IPS-18a (cell line): ENCODE results near the gene TACC3.

Experiments used
- H3K27ac ChIP-seq: one replicate; pipeline ENCODE4 v1.5.1; 2013; ENCODE audit warnings: low read length
- H3K27me3 ChIP-seq: one replicate; pipeline ENCODE4 v1.6.1; 2013; ENCODE audit warnings: mild to moderate bottlenecking, low read length; ENCODE audit not compliant: control insufficient read depth, insufficient read depth
- H3K36me3 ChIP-seq: one replicate; pipeline ENCODE4 v1.6.1; 2013; ENCODE audit warnings: low read depth, low read length; ENCODE audit not compliant: control insufficient read depth
- H3K4me1 ChIP-seq: one replicate; pipeline ENCODE4 v1.6.1; 2013; ENCODE audit warnings: low read depth, low read length; ENCODE audit not compliant: control insufficient read depth
- H3K4me3 ChIP-seq: one replicate; pipeline ENCODE4 v1.5.1; 2013; ENCODE audit warnings: low read length
- H3K9ac ChIP-seq: one replicate; pipeline ENCODE4 v1.6.1; 2013; ENCODE audit warnings: mild to moderate bottlenecking, low read length, moderate library complexity
- H3K9me3 ChIP-seq: one replicate; pipeline ENCODE4 v1.6.1; 2013; ENCODE audit warnings: low read depth, low read length; ENCODE audit not compliant: control insufficient read depth

TACC3 gene

DNA sequence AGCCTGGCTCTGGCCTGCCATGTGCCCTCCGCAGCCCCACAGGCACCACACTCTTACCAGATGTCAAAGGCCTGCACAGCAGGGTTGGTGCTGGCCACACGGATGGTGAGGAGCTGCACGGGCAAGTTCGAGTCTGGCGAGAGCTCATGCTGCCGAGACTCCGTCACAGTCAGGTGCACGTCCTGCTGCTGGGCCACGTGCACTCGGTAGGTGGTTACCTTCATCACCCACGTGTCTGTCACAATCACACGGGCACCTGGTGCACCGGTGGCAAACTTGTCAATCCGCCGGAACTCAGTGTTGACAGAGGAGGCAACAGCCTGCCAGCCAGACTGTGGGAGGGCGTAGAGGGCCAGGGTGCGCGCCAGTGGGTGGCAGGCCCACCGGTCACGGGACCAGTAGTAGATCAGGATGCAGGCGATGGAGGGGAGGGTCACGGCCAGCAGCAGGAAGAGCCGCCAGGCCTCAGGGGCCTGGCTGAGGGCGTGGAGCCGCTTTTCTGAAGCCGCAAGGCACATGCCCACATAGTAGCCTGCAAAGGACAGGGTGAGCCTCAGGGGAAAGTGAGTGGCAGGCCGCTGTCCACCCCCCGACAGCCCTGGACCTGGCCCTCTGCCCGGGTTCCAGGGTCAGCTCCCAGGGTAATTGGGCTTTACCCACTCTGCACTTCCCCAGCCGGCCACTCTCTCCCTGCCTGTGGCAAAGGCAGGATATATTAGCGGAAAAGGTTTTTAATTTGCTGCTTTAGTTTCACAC is 3.0 kb upstream of the TACC3 start:
- H3K9ac ChIP-seq, result no peak overlapping the region
- no peaks in the 10 kb centered on the region for H3K9me3 ChIP-seq
- H3K27me3 ChIP-seq, result no peaks in the 10 kb centered on the region
- H3K27ac ChIP-seq, result no peak overlapping the region
- peaks cover 8% of the 10 kb centered on the region for H3K36me3 ChIP-seq
- H3K4me3 ChIP-seq, result no peak overlapping the region
- peaks cover 3% of the 10 kb centered on the region for H3K4me1 ChIP-seq

DNA sequence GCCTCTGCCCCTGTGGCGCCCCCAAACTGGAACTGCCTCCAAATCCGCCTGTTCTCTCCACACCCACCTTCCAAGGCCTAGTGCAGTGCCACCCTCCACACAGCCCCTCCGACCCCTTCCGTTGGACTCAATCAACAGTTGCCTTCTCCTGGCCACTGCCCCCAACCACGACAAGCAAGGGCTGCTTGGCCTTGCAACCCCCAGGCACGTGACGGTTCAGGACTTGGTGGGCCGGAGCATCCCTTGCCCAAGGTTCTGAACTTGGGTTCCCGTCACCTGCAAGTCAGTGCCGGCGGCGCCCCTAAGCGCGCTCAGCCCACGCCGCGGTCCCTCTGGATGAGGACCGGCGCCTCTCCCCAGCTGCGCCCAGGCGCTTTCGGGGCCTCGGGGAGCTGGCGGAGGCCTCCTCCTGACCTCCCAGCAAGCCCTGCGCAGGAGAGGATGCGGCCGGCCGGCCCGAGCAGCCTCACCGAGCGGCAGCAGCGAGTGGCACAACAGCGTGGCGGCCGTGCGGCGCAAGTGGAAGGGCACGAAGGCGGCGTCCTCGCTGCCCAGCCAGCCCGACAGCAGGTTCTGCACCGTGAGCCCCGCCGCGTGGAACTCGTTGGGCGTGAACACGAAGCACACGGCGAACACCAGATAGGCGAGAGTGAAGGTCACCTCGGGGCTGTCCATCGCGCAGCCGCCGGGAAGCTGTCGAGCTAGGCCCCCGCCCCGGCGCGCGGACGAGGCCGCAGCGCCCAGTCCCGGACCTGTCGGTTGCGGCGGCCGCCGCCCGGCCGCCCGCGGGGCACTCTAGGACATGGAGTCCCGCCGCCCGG is 948 bp upstream of the TACC3 start:
- no peaks in the 10 kb centered on the region for H3K4me1 ChIP-seq
- no peaks in the 10 kb centered on the region for H3K9me3 ChIP-seq
- no peaks in the 10 kb centered on the region for H3K27me3 ChIP-seq
- peak overlapping the region; percentile 82 for H3K4me3 ChIP-seq
- peak overlapping the region; percentile 56 for H3K9ac ChIP-seq
- H3K36me3 ChIP-seq, result peaks cover 27% of the 10 kb centered on the region
- H3K27ac ChIP-seq, result no peak overlapping the region

DNA sequence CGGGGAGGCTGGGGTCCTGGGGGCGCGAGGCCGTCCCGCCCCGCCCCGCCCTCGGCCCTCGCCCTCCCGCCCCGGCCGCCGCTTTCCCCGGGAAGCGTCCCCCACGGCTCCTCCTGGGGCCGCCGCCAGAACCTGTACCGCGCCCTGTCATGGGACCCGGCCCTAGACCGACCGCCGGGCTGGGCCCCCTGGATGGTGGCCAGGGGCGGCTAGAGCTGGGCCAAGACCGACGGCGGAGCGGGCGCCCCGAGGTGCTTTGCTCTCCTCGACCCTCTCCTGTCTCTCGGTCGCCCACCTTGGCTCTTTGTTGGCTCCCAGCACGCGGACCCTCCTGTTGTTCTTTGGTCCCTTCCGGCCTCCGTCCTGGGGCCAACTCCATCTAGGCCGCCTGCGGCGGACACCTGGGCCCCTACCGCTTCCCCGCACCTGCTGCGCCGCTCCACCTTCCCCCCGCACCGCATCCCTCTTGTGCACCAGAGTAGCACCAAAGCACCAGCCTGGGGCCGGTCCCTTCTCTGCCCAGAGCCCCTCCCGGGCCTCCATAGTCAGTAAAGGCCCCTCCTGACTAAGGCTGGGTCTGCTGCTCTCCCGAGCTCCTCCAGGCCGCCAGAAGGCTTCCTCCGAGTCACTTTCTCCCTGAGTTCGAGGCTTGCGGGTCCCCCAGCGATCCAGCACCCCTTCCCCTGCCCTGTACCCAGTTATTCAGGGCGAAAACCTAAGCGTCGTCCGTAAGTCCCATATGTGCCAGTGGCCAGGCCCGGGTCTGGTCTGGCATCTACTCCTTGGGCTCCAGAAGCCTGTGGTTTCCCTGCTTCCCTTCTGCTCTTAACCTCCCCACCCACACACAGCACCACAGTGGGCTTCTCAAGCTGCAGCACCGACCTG is 587 bp downstream of the TACC3 start:
- Histone ChIP-seq H3K9me3 (no peaks in the 10 kb centered on the region), H3K4me1 (no peaks in the 10 kb centered on the region), H3K27me3 (no peaks in the 10 kb centered on the region), H3K4me3 (peak overlapping the region; percentile 79), H3K9ac (peak overlapping the region; percentile 81), H3K27ac (no peak overlapping the region), H3K36me3 (peaks cover 40% of the 10 kb centered on the region)

DNA sequence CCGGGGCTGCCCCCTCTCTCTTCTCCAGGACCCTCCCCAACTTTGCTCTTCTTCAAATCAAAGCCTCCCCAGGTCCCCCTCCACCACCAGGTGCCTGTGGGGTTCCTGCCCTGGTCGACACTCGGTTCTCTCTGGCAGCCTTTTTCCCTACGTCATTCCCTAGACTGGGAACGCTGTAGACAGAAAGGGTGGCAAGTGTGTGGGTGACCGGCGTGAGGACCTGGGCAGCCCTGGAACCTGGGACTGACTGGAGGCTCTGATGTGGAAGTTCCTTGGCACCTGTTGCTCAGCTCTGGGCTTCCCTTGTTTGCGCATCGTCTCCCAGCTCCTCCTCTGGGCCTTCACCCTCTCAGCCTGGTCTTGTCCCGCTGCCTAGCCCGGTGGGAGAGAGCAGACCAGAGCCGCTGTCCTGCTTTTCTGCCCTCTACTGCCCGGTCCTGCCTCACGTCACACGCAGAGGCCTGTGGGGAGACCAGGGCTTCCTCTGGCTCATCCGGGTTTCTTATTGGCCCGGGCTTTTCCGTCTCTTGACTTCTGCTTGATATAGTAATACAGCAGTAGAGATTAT is 1.3 kb downstream of the TACC3 start:
- Histone ChIP-seq H3K36me3 (peaks cover 47% of the 10 kb centered on the region), H3K9ac (peak overlapping the region; percentile 81), H3K27ac (no peak overlapping the region), H3K4me1 (no peaks in the 10 kb centered on the region), H3K27me3 (no peaks in the 10 kb centered on the region), H3K9me3 (no peaks in the 10 kb centered on the region), H3K4me3 (peak overlapping the region; percentile 79)

DNA sequence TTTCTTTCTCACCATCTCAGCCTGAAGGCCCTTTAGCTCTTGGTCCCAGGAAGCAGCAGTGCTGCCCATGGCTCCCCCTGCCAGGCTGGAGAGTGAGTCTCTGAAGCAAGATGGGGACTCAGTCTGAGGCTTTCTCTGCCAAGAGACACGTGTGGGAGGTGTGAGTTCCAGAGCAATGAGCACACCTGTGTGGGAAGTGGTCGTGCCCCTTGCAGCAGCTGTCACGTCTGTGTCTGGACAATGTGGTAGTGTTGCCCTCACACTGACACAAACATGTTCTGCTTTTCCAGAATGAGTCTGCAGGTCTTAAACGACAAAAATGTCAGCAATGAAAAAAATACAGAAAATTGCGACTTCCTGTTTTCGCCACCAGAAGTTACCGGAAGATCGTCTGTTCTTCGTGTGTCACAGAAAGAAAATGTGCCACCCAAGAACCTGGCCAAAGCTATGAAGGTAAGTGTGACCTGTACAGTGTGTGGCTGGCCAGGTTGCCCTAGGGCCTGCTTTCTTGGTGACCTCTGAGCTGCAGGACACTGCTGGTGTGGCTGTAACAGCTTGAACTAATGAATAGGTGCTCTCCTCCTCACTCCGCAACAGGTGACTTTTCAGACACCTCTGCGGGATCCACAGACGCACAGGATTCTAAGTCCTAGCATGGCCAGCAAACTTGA is 1.9 kb downstream of the TACC3 start:
- H3K4me3 ChIP-seq, result peak overlapping the region; percentile 79
- H3K9me3 ChIP-seq, result no peaks in the 10 kb centered on the region
- no peaks in the 10 kb centered on the region for H3K4me1 ChIP-seq
- H3K27me3 ChIP-seq, result no peaks in the 10 kb centered on the region
- no peak overlapping the region for H3K27ac ChIP-seq
- H3K36me3 ChIP-seq, result peaks cover 48% of the 10 kb centered on the region
- no peak overlapping the region for H3K9ac ChIP-seq

DNA sequence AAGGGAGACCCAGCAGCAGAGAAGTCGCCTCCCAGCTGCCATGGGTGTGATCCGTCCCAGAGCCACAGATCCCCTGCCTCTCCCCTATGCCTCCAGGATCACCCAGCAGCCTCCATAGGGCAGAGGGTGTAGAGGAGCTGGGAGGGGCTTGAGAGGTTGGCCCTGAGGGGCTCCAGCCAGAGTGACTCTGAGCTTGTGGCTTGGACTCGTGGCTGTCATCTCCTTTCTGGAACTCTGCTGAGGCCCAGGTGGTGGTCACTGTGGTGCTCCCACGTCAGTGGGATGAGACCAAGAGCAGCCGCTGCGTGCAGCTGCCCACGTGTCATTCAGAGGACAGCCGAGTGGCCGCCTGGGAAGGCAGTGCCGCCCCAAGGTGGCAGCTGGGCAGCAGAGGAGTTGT is 4.2 kb downstream of the TACC3 start:
- H3K4me1 ChIP-seq, result no peaks in the 10 kb centered on the region
- no peak overlapping the region for H3K9ac ChIP-seq
- no peak overlapping the region for H3K4me3 ChIP-seq
- H3K27me3 ChIP-seq, result no peaks in the 10 kb centered on the region
- no peak overlapping the region for H3K27ac ChIP-seq
- peaks cover 63% of the 10 kb centered on the region for H3K36me3 ChIP-seq
- H3K9me3 ChIP-seq, result no peaks in the 10 kb centered on the region

DNA sequence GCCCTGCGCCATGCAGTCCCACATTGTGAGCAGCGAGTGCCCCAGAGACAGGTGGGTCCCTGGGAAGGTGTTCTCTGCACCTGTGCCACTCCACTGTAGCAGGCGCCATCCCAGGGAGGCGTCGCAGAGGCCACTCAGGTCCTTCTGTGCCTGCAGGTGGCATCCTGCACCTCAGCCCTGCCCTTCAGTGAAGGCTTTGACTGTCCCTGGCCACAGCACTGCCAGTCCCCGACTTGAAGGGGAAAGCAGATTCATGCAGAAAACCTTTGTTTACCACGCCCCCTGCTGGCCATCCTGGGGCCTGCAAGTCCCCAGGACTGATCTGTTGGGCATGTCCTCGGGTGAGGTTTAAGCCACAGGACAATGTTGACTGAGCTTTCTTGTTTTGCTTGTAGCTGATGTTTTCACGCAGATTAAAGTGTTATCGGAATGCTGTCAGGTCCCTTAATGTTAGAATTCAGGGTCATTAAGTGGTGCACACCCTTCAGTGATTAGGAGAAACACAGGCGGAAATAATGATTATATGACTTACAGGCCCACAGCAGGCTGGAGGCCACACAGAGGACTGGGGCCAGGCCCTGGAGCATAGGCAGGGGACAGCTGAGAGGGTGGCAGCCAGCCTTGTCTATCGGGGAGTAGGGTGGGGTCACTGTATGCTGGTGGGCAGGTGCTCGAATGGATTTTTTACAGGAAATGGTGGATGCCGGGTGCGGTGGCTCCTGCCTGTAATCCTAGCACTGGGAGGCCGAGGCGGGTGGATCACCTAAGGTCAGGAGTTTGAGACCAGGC is 5.0 kb downstream of the TACC3 start:
- Histone ChIP-seq H3K4me3 (no peak overlapping the region), H3K9me3 (no peaks in the 10 kb centered on the region), H3K9ac (no peak overlapping the region), H3K27ac (no peak overlapping the region), H3K27me3 (no peaks in the 10 kb centered on the region), H3K36me3 (peaks cover 71% of the 10 kb centered on the region), H3K4me1 (no peaks in the 10 kb centered on the region)

DNA sequence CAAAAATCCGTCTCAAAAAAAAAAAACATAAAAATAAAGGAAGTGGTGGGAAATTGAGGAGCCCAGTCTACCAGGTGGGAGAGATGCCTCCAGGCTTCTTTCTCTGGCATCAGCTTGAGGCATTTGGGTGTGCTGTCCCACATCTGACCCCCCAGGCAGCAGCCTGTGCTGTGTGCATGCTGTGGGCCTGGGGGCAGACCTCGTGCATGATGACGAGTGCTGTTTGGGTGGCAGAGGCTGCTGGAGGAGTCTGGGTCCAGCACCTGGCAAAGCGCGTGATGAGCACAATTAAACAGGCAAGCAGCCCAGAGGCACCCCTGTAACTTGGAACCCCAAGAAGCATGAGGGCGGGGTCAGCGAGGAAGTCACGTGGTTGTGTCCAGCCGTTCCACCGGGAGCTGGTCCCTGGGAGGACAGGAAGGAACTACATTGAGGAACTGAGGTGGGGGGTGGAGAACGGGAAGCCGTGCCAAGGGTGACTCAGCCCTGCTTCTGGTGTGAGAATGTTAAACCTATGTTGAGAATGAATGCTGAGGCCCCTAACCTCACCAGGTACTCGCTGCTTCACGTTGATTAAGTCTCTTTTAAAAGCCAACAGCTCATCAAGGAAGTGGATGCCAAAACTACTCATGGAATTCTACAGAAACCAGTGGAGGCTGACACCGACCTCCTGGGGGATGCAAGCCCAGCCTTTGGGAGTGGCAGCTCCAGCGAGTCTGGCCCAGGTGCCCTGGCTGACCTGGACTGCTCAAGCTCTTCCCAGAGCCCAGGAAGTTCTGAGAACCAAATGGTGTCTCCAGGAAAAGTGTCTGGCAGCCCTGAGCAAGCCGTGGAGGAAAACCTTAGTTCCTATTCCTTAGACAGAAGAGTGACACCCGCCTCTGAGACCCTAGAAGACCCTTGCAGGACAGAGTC is 6.1 kb downstream of the TACC3 start:
- H3K9ac ChIP-seq, result no peak overlapping the region
- H3K36me3 ChIP-seq, result peaks cover 81% of the 10 kb centered on the region
- H3K4me1 ChIP-seq, result no peaks in the 10 kb centered on the region
- no peaks in the 10 kb centered on the region for H3K9me3 ChIP-seq
- H3K27ac ChIP-seq, result no peak overlapping the region
- H3K27me3 ChIP-seq, result no peaks in the 10 kb centered on the region
- no peak overlapping the region for H3K4me3 ChIP-seq

DNA sequence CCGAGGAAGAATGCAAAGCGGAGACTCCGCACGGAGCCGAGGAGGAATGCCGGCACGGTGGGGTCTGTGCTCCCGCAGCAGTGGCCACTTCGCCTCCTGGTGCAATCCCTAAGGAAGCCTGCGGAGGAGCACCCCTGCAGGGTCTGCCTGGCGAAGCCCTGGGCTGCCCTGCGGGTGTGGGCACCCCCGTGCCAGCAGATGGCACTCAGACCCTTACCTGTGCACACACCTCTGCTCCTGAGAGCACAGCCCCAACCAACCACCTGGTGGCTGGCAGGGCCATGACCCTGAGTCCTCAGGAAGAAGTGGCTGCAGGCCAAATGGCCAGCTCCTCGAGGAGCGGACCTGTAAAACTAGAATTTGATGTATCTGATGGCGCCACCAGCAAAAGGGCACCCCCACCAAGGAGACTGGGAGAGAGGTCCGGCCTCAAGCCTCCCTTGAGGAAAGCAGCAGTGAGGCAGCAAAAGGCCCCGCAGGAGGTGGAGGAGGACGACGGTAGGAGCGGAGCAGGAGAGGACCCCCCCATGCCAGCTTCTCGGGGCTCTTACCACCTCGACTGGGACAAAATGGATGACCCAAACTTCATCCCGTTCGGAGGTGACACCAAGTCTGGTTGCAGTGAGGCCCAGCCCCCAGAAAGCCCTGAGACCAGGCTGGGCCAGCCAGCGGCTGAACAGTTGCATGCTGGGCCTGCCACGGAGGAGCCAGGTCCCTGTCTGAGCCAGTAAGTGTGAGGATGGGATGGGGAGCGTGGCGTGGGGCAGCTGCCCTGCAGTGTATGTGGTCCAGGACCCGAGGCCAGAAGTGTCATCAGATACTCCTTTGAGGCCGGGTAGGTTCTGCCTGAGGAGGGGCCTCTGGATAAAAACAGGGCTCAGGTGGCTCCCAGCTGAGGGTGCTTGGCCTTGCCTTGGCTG is 7.0 kb downstream of the TACC3 start:
- H3K36me3 ChIP-seq, result peaks cover 88% of the 10 kb centered on the region
- no peaks in the 10 kb centered on the region for H3K4me1 ChIP-seq
- no peaks in the 10 kb centered on the region for H3K27me3 ChIP-seq
- H3K4me3 ChIP-seq, result no peak overlapping the region
- no peaks in the 10 kb centered on the region for H3K9me3 ChIP-seq
- no peak overlapping the region for H3K9ac ChIP-seq
- no peak overlapping the region for H3K27ac ChIP-seq
